HG02763 (cell line): ENCODE results near the gene MVD.

Experiments
- ATAC-seq: cut with Tn5 transposase; IDR thresholded peaks from one replicate; pipeline ENCODE4 v1.9.1; 2021; ENCODE audit warnings: mild to moderate bottlenecking, moderate library complexity; ENCODE audit not compliant: unreplicated experiment

MVD gene

DNA sequence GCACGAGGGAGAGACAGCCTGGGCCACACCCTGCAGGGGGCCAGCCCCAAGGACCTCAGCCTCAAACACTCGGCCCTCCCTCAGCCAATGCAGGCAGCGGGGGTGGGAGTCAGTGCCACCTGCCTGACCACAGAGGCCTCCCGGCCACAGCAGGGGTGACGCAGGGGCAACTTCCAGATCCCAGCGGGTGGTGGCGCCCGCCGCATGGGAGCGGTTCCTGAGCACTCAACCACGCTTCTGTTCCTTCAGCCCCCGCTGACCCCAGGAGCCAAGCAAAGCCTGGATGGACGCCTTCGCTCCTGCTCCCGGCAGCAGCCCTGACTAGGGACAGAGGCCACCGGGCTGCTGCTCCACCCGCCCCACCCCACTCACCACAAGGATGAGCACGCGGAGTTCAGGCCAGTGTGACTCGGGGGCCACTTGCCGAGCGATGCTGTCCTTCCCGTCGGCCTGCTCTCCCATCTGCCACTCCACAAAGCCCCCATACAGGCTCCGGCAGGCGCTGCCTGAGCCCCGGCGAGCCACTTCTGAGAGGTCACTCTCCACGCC, 7.1 kb downstream of the MVD start:
- ATAC-seq, result no peak

DNA sequence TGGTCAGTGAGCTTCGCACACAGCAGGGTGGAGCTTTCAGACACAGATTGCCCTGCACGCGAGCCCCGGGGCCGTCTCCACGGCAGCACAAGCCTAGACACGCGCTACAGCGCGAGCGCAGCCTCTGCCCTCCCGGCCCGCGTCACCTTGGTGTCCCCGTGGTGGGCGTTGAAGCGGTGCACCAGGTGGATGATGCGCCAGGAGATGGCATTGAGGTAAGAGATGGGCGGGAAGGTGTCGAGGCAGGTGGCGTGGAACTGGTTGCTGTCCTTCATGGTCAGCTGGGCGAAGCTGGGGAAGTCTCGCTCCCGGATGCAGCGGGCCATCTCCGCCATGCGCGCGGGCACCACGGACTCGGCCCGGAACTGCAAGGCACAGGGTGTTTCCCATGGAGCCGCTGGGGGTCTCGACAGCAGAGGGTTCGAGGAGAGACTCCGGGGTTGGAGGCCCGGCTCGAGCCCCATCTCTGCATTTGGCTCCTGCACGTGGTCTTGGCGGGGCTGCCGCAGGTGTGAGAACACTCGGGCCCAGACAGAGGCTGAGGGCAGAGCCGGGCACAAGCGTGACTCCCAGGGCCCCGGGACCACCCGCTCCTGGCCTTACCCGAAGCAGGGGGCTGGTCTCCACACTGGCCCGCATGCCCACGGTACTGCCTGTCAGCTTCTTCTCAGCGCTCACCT, 7.7 kb downstream of the MVD start:
- no peak for ATAC-seq

DNA sequence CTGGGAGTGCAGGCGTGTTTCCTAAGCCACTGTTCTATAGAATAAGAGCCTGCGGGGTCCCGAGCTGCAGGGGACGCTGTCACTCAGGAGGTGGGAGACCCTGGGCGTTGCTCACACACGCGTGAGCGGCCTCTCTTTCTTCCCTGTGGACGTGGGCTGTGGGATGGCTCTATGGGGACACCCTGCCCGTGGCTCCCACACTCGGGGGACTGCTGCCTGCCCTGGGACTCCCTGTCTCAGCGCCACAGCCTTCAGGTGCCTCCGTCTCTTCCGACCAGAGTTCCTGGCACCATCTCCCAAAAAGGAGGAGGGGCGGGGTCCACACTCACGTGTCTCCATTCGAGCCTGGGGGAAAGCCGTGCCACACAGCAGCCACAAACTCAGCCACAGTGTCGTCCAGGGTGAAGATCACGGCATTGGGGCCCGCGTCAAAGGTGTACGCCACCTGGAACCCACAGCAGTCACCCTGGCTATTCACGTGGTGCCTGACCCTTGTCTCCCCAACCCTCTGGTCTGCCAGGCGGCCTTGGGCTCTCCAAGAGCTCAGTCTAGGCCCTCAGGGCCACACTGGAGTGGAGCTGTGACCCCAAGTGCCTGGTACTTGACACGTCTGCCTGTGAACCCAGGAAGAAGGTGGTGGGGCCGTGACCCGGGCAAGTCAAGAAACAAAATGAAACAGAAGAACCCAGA, 8.4 kb downstream of the MVD start:
- ATAC-seq, result no peak

DNA sequence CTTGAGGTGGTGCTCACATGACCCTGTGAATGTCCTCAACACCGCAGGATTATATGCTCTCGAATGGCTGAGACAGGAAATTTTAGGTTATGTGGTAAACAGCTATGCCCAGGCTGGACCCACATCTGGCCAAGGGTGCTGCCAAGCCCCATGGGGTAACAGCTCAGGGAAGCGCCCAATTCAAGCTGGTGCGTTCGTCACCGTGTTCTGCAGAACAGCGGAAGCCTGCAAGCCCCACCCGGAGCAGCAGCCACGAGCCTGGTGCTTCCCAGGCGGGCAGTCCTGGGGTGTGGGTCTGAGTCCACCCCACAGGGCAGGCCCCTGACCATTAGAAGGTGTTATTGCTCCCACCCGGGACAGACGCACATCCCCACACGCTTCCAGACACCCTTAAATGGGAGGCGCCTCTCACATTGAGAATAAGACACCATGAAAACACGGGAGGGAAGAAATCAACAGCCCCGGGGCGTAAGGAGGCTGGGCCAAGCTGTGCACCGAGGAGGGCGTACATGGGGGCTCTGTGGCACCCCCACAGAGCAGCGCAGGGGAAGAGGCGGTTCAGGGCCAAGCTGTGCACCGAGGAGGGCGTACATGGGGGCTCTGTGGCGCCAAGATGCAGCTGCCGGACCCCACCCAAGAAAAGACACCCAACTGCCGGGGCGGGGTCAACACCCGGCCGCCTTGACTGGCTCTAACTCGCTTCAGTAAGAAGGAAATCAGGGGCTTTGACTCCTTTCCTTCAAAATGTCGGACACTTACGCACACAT, 9.1 kb downstream of the MVD start:
- ATAC-seq, result no peak

DNA sequence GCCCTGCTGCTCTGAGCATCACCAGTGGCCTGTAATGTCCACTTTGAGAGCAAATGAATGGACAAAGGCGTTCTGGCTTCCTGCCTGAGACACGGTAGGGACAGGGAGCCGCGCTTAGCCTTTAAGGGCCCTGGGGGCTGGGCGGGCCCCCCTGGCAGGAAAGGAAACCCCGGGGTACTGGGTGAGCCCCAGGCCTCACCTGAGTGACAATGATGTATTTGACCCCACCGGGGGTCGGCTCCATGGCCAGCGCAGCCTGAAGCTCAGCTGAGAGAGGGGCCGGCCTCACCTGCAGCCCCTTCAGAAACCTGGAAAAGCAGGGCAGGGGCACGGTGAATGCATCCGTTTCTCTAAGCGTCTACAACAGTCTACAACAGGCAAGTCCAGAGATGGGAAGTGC, 9.8 kb downstream of the MVD start:
- no peak for ATAC-seq

DNA sequence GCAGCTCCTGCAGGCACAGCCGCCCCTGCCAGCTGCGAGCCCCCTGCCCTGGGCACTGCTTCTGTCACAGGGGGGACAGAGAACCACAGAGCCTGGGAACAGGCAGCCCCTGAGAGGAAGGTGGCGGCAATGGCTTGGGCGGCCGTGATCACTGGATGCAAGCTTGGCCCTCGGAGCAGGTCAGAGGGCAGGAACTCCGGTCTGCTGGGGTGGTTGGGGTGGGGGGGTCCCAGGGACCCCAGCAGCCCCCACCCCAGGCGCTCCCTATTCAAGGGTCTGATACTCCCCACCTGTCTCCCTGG, 10.2 kb downstream of the MVD start:
- no peak for ATAC-seq

DNA sequence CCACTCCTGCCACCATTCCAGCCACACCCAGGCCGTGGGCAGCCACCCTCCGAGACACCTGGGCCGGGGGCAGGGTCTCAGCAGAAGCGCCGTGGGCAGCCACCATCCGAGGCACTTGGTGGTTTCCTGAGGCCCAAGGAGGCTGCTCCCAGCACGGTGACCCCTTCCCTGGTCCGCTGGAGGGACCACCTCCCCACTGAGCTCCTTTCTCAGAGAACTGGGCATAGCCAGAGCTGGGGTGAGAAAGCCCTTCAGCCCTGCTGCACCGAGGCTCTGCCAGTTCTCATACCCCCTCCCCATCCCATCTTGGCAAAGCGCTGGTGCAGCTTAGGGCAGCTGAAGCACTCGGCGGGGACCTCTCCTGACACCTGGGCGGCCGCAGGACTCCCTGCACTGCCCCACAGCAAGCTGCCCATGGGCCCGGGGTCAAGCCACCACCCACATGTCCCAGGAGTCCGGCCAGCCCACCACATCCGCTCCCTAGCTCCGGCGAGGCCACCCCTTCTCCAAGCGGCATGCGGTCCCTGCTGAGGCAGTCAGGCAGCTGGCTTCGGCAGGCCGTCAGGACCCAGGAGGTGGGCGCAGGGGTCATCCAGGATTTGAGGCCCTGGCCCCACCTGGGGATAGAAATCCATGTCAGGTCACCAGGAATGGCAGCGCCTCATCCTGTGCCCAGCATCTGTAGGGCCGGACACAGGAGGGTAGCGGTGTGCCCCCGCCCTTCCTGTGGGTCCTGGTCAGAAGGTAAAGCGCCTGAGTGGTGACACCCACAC, 10.7 kb downstream of the MVD start:
- ATAC-seq, result no peak

DNA sequence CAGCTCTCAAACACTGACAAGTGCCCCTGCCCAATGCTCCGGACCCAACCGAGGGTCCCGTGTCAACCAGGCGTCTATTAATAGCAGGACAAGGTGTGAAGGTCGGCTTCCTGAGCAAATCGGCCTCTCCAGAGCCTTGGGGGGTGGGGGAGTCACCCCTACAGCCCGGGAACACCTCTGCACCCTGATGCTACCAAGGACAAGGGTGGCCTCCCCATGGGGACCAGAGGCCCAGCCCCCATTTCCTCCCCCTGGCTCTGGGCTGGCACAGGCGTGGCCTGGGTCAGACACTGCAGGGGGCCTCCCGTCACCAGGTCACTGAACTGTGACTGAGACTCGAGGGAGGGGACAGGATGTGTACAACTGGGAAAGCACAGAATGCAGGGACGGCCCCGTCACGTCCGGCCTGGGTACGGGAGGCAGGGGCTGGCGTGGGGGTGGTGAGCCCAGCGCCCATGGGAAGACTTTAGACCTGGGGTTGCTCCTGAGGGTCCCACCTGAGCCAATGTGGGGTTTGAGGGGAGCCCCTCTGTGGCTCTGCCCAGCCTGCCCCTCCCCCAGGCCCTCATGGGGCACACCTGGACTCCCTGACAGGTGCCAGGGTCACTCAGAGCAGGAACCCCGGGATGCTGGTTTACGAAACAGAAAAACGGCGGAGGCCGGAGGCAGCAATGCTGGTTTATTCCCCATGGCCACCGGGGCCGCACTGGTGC, 11.5 kb downstream of the MVD start:
- peak; percentile 65 for ATAC-seq

DNA sequence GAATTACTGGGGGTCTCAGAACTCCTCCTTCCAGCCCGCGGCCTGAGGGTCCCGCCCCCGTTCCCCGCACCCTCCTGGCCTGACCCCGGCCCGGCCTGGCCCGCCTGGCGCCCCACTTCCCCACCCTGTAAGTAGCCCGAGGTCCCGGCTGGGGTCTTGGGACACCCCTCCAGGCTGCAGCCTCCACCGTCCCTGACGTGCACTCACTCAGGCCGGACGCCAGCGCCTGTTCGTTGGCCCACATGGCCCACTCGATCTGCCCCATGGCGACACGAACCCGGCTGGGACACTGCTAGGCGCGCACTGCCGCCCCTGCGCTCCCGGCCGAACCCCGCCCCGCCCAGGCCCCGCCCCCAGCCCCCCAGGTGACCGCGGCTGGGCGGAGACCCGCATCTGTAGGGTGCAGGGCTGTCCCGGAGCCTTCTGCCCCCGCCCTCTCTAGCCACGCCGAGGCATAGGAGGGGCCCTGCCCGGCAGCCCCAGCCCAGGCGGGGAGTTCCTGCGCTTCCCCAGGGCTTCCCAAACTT, 12.1 kb downstream of the MVD start, which contains the start of gene CYBA:
Gene CYBA, minus strand, starts transcription at position 305 of the 527 bp plus-strand sequence. Its CDS starts 40 bp downstream, at position 265.
- ATAC-seq, result peak; percentile 63

DNA sequence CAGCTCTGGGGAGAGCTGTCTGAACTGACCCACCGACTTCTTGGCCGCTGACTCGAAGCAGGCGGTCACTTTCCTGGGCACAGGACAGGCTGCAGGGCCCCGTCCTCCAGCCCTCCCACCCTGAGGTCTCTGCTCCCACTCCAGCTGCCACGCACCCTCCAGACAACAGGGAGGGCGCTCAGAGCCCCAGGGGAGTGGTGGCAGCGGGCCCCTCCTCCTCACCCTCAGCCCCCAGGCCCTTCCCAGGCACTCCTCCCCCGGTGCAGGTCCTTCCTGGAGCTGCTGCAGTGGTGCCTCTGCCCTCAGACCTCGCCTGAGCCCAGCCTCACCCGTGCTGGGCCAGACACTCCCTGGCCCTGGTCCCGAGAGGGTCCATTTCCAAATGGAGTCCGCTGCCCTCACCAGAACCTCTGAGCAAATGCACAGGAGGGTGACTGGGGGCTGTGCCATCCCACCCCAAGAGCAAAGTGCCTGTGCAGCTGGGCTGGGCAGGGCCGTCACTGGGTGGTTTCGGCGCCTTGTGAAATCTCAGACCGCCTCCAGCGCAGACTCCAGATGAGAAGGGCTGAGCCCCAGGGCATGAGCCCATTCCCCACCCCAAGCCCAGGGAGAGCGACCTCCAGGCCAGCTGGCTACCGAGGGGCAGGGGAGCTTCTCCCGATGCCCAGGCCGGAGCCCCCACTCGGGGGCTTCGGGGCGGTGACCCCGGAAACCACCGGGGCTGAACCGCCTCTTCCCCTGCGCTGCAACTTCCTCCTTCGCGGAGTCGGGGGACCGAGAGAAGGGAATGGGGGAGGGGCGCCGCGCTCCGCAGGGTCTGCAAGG, 12.8 kb downstream of the MVD start:
- peak; percentile 6 for ATAC-seq

DNA sequence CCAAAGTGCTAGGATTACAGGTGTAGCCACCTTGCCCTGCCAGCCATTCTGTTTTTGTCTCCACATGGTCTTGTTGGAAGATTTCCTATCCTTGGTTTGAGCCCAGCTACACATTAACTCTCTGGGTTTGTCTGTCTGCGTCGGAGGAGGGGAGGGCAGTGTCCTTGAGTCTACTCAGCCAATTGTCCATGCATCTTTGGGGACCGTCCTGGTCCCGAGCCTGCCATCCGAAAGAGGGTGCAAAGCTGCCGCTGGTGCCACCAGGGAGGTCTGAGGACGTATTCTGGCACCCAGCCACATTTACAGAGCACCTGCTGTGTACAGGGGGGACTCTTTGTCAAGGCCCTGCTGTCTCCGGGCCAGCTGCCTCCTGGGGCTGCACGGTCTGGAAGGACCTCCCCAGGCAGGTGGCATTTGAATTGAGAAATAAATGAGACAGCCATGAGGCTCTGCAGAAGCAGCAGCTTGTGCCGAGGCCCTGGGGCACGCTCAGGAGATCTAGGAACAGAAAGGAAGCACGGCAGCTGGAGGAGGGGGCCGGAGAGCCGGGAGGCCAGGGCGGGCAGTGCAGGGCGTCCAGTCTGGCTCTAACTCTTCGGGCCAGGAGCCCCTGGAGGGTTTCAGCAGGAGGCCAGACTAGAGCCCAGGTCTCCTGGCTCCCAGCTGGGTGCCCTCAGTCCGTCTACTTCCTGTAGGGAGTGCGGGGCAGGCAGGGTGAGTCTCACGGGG, 13.5 kb downstream of the MVD start:
- no peak for ATAC-seq

DNA sequence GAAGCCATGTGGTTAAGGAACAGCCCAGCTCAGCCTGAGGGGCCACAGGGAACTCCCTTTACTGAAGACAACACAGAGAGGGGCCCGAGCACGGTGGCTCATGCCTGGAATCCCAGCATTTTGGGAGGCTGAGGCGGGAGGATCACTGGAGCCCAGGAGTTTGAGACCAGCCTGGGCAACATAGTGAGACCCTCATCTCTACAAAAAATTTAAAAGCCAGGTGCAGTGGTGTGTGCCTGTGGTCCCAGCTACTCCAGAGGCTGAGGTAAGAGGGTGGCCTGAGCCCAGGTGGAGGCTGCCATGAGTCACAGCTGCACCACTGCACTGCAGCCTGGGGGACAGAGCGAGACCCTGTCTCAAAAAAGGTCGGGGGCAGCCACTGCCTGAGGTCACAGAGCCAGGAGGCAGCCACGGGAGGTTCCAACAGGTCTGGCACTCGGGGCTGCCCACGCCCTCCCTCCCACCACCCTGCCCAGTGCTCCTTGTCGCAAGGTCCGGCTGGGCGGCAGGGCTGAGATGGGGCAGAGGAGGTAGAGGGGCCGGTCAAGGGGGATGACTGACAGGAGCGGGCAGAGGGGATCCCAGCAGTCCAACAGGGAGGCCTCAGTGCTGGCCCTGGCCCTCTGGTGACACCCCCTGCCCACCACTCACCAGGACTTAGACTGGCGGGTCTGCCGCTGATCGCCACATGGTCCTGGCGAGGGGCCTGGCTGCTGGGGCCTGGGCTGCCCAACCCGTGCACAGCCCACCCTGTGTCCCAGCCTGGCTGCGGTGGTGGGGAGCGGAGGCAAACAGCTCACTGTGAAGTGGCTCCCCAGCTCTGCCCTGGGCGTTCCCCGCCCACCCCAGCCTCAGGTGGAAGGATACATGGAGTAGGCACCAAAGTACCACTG, 15.5 kb downstream of the MVD start:
- no peak for ATAC-seq

DNA sequence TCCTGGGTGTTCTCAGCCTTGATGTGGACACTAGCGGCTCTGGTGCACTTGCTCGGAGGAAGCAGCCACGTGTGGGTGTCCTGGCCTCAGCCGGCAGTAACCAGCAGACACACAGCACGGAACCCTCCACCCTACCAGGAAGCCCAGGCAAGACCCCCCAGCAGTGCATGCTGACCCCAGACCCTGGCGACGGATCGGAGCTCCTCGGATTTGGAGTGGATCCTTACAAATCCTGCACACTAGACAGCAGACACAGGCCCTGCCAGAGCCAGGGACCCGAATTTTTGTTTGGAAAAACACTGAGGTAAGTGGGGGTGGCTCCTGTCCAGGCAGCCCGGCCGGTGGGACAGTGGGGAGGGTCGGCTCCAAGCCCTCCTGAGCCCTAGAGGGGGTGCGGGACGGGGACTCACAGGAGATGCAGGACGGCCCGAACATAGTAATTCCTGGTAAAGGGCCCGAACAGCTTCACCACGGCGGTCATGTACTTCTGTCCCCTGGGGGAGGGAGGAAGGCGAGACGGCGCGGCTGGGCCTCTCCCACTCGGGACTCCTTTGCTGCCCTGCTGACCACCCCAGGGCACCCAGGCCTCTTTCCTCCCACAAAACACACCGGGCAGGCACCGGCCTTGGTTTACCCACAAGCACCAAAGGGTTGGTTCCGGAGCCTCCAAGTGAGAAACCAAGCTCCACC, 16.4 kb downstream of the MVD start:
- ATAC-seq, result no peak

DNA sequence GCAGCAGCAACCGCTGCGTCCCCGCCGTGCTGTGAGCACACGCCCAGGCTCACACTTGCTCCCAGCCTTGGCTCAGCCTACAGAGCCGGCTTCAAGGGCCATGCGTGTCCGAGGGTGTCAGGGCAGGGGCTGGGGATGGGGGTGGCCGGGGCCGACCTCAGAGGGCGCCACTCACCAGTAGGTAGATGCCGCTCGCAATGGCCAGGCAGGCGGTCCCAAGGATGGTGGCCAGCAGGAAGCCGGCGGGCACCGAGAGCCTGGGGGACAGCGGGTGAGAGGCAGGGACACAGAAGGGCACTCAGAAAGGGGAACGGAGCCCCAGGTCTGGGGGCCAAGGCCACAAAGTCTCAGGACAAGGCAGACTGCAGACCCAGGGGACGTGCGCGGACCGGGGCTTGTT, 16.9 kb downstream of the MVD start:
- no peak for ATAC-seq

DNA sequence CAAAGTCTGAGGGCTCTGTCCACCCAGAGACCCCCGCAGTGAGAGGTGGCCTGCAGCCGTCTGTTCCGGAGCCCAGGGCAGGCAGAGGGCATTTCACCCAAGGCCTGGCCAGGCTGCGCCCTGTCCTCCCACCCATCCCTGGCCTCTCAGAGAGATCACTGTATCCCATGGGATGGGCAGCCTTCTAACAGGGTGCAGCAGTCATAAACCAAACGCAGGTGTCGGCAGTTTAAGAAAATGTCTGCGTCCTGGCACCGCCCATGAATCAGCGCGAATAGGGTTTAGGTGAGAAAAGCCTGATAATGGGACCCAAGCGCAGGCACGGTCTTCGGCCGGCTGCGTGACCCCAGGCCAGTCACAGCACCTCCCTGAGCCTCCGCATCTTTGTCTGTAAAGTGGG, 17.4 kb downstream of the MVD start:
- no peak for ATAC-seq

DNA sequence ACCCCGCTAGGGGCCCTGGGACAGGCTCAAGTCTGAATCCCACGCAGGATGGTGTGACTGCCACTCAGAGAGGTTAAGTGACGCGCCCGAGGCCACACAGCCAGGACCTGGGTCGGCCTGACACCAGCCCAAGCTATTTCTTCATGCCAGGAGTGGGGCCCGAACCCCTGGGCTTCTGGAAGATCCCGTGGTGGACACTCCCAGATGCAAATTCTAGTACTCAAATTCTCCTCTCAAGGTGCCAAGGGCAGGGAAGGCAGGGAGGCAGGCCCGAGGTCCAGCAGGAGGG, 19.3 kb downstream of the MVD start:
- no peak for ATAC-seq

DNA sequence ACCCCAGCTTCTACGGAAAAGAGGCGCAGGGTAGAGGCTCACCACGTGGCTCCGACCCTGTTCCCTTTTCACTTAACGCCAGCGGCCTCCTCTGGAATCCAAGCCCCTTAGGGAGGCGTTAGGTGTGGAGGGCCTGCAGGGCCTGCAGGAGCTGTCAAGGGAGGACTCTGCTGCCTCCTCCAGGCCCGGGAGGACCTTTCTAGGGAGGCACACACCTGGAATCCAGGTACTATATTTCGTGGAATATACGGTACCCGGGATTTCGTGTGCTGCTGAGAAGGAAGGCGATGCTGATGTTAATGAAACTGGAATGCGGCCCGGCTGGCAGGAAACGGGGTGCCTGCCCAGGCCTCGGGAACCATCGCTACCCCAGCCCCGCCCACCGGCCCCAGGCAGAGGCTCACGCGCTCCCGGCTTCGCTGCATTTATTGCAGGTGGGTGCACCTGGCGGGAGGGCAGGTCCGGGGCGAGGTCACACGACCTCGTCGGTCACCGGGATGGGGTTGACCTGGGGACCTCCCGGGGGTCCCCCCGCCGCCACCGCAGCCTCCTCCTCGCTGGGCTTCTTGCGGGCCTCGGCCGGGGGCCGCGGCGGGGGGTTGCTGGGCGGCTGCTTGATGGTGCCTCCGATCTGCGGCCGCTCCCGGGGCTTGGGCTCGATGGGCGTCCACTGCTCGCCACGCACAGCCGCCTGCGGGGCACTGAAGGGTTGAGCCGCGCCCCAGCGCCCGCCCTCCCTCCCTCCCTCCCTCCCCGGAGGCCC, 19.8 kb downstream of the MVD start:
- no peak for ATAC-seq
